PC-3 (cell line): ENCODE data around the gene METAP2.

ENCODE experiments used
- EZH2 ChIP-seq: fragments of 300-600 bp; sonication (generic); IDR thresholded peaks from one replicate; pipeline ENCODE4 v1.6.1; 2017; ENCODE audit warnings: antibody characterized with exemption, mild to moderate bottlenecking, low read length; ENCODE audit not compliant: unreplicated experiment
- TF ChIP-seq, protein P1 (sequence below): fragments of 300-600 bp; sonication (generic); conservative IDR thresholded peaks from 2 replicates; pipeline ENCODE4 v1.5.1; 2017; ENCODE audit warnings: antibody characterized with exemption, low read depth, mild to moderate bottlenecking, low read length

DNA sequence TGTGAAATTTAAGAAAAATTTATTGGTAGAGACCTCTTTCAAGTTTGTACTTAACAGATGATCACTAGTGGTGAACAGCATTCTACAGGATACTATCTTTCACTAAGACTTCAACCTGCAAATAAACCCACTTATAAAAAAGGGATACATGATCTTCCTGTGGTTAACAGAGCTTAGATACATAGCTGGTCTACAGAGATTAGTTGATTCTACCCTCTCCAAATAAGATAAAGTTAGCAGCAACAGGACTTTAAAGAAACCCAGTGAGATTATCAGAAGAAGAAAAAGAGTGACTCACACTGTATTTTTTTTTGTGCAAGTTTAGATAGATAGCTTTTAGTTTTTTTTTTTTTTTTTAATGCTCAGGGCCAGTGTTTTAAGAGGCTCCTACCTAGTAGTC lies 42.8 kb downstream of the METAP2 start:
- TF ChIP-seq, protein P1, sequence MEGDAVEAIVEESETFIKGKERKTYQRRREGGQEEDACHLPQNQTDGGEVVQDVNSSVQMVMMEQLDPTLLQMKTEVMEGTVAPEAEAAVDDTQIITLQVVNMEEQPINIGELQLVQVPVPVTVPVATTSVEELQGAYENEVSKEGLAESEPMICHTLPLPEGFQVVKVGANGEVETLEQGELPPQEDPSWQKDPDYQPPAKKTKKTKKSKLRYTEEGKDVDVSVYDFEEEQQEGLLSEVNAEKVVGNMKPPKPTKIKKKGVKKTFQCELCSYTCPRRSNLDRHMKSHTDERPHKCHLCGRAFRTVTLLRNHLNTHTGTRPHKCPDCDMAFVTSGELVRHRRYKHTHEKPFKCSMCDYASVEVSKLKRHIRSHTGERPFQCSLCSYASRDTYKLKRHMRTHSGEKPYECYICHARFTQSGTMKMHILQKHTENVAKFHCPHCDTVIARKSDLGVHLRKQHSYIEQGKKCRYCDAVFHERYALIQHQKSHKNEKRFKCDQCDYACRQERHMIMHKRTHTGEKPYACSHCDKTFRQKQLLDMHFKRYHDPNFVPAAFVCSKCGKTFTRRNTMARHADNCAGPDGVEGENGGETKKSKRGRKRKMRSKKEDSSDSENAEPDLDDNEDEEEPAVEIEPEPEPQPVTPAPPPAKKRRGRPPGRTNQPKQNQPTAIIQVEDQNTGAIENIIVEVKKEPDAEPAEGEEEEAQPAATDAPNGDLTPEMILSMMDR: no peak
- TF ChIP-seq EZH2: no peak
